AG04450 (cell line): ENCODE data around the gene LEF1. TPM values are rescaled to one million over a fixed set of nuclear protein-coding genes. Genes with fewer than 3 reads are reported as not detected.

ENCODE experiments used
- CTCF ChIA-PET: fragments of 300-600, 350-600 bp; formaldehyde crosslinking; extraction: SDS; loops from one replicate; lab custom pipeline; 2022; ENCODE audit warnings: antibody characterized with exemption, inconsistent platforms; lab: Charles Lee
- POLR2A ChIA-PET: fragments of 350-600 bp; formaldehyde crosslinking; extraction: SDS; loops from one replicate; lab custom pipeline; 2021; ENCODE audit warnings: antibody characterized with exemption, inconsistent platforms; lab: Yijun Ruan, JAX
- DNase-seq: peaks from one replicate; pipeline ENCODE4 v3.0.0-alpha.2; 2011; ENCODE audit warnings: low read depth, low spot score
- H3K27ac ChIP-seq: one replicate; pipeline ENCODE4 v1.5.1; 2012; ENCODE audit warnings: low read depth, low read length, control low read depth
- H3K27me3 ChIP-seq: one replicate; pipeline ENCODE4 v1.6.0; 2012; ENCODE audit warnings: low read length; ENCODE audit not compliant: control insufficient read depth, insufficient read depth
- H3K4me3 ChIP-seq: 2 replicates; pipeline ENCODE4 v1.5.1; 2011; ENCODE audit warnings: mild to moderate bottlenecking, low read depth, low read length, control low read depth
- H3K9me3 ChIP-seq: 2 replicates; pipeline ENCODE4 v1.5.1; 2012; ENCODE audit warnings: low read length; ENCODE audit not compliant: control insufficient read depth, insufficient read depth
- CTCF ChIP-seq: IDR thresholded peaks from 2 replicates; pipeline ENCODE4 v1.5.1; 2011; ENCODE audit warnings: low read depth, low read length, control low read depth, inconsistent platforms
- polyA plus RNA-seq: library from polyadenylated mRNA; depleted of rRNA; stranded (reverse); fragments of >200 nt; gene quantifications from 2 replicates; pipeline ENCODE4 v1.2.3, GENCODE V29; 2011

Gene LEF1
- polyA plus RNA-seq, 1 experiment, result 1.2 TPM

GRCh38 chr4:108044951-108045686 is 123.6 kb downstream of the LEF1 start:
- TF ChIP-seq CTCF, result no peak
- ChIA-PET POLR2A (no interaction called here), CTCF (interaction anchor here (2.2 kb wide), 1 partner anchor 26 kb away, joined by 10 read pairs; no protein-coding TSS in a partner anchor)
- Histone ChIP-seq H3K27me3 (no peaks in the 10 kb centered on the region), H3K4me3 (no peak overlapping the region), H3K27ac (no peak overlapping the region), H3K9me3 (no peaks in the 10 kb centered on the region)
- DNase-seq, result no peak

DNA sequence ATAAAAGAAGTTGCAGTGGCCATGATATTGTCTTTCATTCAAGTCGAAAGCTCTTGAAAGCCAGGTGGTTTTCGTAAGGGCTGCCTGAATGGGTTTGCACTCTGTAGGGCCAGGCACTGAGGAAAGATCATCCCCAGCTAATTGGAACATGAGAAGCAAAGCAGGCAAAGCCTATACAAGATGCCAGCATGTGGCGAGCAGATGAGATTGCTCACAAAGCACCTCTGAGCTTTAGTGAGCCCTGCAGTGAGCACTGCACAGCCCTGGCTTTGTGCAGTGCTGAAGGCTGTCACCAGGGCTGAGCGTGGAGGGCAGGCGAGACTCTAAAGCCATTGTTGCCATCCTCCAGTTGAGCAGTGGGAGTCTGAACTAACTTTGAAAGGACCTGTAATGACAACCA is 125.2 kb downstream of the LEF1 start:
- DNase-seq, result no peak
- Histone ChIP-seq H3K27me3 (no peaks in the 10 kb centered on the region), H3K9me3 (no peaks in the 10 kb centered on the region), H3K27ac (no peak overlapping the region), H3K4me3 (no peak overlapping the region)
- no peak for TF ChIP-seq CTCF
- ChIA-PET CTCF (interaction anchor here (0.6 to 2.2 kb wide), 4 partner anchors 17 to 532 kb away, joined by 3 to 10 read pairs (median 3); no protein-coding TSS in a partner anchor), POLR2A (no interaction called here)

DNA sequence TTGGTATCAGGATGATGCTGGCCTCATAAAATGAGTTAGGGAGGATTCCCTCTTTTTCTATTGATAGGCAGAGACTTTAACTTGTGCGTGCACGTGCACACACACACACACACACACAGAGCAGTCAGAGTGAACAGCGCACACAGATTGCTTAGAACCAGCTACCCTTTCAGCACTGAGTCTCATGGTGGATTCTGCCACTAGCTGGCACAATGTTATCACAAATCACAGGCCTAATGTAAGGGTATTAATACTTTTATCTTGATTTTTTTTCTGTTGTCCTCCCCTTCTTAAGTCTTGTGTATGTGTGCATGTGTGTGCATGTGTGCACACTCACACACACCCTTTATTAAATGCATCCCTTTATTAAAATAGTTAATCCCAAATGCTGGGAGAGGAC is 125.8 kb downstream of the LEF1 start:
- ChIA-PET POLR2A (no interaction called here), CTCF (interaction anchor here (1.4 to 2.2 kb wide), 2 partner anchors 18 to 24 kb away, joined by 3 to 10 read pairs; no protein-coding TSS in a partner anchor)
- DNase-seq, result no peak
- no peak overlapping the region for H3K4me3 ChIP-seq
- H3K27me3 ChIP-seq, result no peaks in the 10 kb centered on the region
- H3K27ac ChIP-seq, result no peak overlapping the region
- TF ChIP-seq CTCF, result no peak
- no peaks in the 10 kb centered on the region for H3K9me3 ChIP-seq

DNA sequence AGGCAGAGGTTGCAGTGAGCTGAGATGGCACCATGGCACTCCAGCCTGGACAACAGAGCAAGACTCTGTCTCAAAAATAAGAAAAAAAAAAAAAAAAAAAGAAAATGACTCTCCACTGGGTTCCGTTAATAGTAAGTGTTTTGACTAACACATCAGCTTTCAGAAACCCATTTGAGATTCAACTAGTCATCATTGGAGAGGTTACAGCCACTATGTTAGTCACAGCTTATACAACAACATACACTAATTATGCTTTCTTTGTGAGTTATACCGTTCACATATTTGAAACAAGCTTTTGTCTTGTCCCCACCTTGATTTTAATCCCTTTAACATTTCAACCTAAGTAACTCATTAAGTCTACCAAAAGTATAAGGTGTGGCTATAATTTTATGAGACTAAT is 130.8 kb downstream of the LEF1 start:
- Histone ChIP-seq H3K4me3 (no peak overlapping the region), H3K9me3 (no peaks in the 10 kb centered on the region), H3K27me3 (no peaks in the 10 kb centered on the region), H3K27ac (no peak overlapping the region)
- DNase-seq, result no peak
- CTCF ChIA-PET, result no interaction called here
- no peak for TF ChIP-seq CTCF
- POLR2A ChIA-PET, result no interaction called here

- Histone ChIP-seq H3K27ac (no peak overlapping the region), H3K9me3 (0 out of 2 replicates have a peak, but pooled peaks cover 2% of the 10 kb centered on the region), H3K27me3 (no peaks in the 10 kb centered on the region), H3K4me3 (no peak overlapping the region)
- no peak for DNase-seq
- ChIA-PET CTCF (no interaction called here), POLR2A (no interaction called here)
- TF ChIP-seq CTCF, result no peak
These were observed 132.5 kb downstream of the LEF1 start for GRCh38 chr4:108036213-108036612.
